Measurements from ENCODE around the gene GPNMB. TPM values are rescaled to one million over a fixed set of nuclear protein-coding genes. Genes with fewer than 3 reads are reported as not detected.

Gene GPNMB
- polyA plus RNA-seq, 3 donors = 1.3 to 3.0 (median 1.5) TPM

DNA sequence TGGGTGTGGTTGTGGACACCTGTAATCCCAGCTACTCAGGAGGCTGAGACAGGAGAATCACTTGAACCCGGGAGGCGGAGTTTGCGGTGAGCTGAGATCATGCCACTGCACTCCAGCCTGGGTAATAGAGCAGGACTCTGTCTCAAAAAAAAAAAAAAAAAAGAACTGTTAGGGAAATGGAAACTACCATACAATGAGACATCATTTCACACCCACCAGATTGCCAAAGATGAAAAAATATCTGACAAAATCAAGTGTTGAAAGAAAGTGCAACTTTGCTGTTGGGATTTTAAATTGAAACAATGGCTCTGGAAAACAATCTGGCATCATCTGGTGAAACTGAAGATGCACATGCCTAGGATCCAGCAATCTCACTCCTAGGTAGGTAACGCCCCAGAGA lies 36.5 kb downstream of the GPNMB start:
- H3K79me2 ChIP-seq (ENCODE audit: insufficient read depth, low read length) = no peaks in the 10 kb centered on the region
- H4K20me1 ChIP-seq (ENCODE audit: insufficient read depth, low read length) = no peaks in the 10 kb centered on the region
- Mint-ChIP-seq H3K4me1 (peaks cover 7% of the 10 kb centered on the region), H3K27me3 (ENCODE audit: low read depth in 3 of 3) (peaks cover 0 to 3% (median 0%) of the 10 kb centered on the region in 3 donors), H3K4me3 (no peak overlapping the region), H3K36me3 (no peaks in the 10 kb centered on the region), H3K27ac (no peak overlapping the region), H3K9me3 (peaks cover 0 to 17% (median 9%) of the 10 kb centered on the region in 7 donors)
- H3K27me3 ChIP-seq (ENCODE audit: control insufficient read depth in 2 of 2, insufficient read depth in 2 of 2, low read length in 2 of 2) = no peaks in the 10 kb centered on the region
- H2AFZ ChIP-seq (ENCODE audit: insufficient read depth, low read depth, low read length, poor library complexity, severe bottlenecking) = no peak overlapping the region
- H3K9me3 ChIP-seq (replicated peaks in 1 of 2; ENCODE audit: control insufficient read depth in 1 of 2, insufficient read depth in 1 of 2, low read length in 2 of 2) = peaks cover 5 to 21% of the 10 kb centered on the region in 2 donors
- WGBS (ENCODE audit: insufficient coverage) = 100% methylated on average over 1 of the region's 4 CpGs
- no peaks in the 10 kb centered on the region for H3K36me3 ChIP-seq (replicated peaks in 1 of 2; ENCODE audit: control insufficient read depth in 1 of 2, insufficient read depth in 2 of 2, low read length in 2 of 2)
- no peak overlapping the region for H3K4me2 ChIP-seq (replicated peaks; ENCODE audit: extremely low read depth, low read length, poor library complexity, severe bottlenecking)
- H3K27ac ChIP-seq (ENCODE audit: low read depth in 1 of 2, low read length in 2 of 2) = no peak overlapping the region
- DNase-seq = no peak
- intact Hi-C loops (cut with micrococcal nuclease) = no loop called here
- no peak for TF ChIP-seq CTCF (IDR thresholded peaks at IDR 0.05)
- peaks cover 4 to 7% of the 10 kb centered on the region in 2 donors for H3K4me1 ChIP-seq (ENCODE audit: control insufficient read depth in 1 of 2, insufficient read depth in 2 of 2, low read length in 2 of 2)
- H3K4me3 ChIP-seq (replicated peaks in 1 of 3; ENCODE audit: low read depth in 2 of 3, low read length in 3 of 3) = no peak overlapping the region
- H3K9ac ChIP-seq (ENCODE audit: insufficient read depth, low read length, poor library complexity, severe bottlenecking) = no peak overlapping the region

DNA sequence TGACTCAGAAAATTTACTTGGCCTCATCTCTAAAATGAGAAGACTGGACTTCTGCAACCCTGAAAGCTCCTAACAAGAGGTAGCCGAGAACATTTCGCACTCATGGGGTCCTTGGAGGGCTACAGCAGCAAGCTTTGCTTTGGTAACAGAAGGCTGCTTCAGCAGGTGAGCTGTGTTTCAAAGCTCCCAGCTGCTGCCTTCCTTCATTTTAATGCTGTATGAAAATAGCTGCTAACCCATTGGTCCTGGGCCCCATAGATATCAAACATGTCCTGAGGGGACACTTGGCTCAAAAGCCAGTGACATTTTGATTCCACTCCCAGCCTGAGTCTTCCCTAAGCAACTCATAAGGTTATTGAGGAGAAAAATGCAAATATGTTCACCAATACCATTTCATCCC lies 38.3 kb downstream of the GPNMB start:
- 100% methylated on average over 2 of the region's 2 CpGs for WGBS (ENCODE audit: insufficient coverage)
- H3K27ac Mint-ChIP-seq = no peak overlapping the region
- no peak overlapping the region for H3K4me2 ChIP-seq (replicated peaks; ENCODE audit: extremely low read depth, low read length, poor library complexity, severe bottlenecking)
- H3K4me1 ChIP-seq (ENCODE audit: control insufficient read depth in 1 of 2, insufficient read depth in 2 of 2, low read length in 2 of 2) = peaks cover 4 to 8% of the 10 kb centered on the region in 2 donors
- H3K27me3 ChIP-seq (ENCODE audit: control insufficient read depth in 2 of 2, insufficient read depth in 2 of 2, low read length in 2 of 2) = no peaks in the 10 kb centered on the region
- H3K27ac ChIP-seq (ENCODE audit: low read depth in 1 of 2, low read length in 2 of 2) = no peak overlapping the region
- peaks cover 0 to 18% (median 9%) of the 10 kb centered on the region in 7 donors for H3K9me3 Mint-ChIP-seq
- H4K20me1 ChIP-seq (ENCODE audit: insufficient read depth, low read length) = no peaks in the 10 kb centered on the region
- no peaks in the 10 kb centered on the region for H3K79me2 ChIP-seq (ENCODE audit: insufficient read depth, low read length)
- H3K9ac ChIP-seq (ENCODE audit: insufficient read depth, low read length, poor library complexity, severe bottlenecking) = no peak overlapping the region
- no peak overlapping the region for H3K4me3 ChIP-seq (replicated peaks in 1 of 3; ENCODE audit: low read depth in 2 of 3, low read length in 3 of 3)
- intact Hi-C loops (cut with micrococcal nuclease) = no loop called here
- H2AFZ ChIP-seq (ENCODE audit: insufficient read depth, low read depth, low read length, poor library complexity, severe bottlenecking) = no peak overlapping the region
- no peak overlapping the region for H3K4me3 Mint-ChIP-seq
- peaks cover 7% of the 10 kb centered on the region for H3K4me1 Mint-ChIP-seq
- no peak for TF ChIP-seq CTCF (IDR thresholded peaks at IDR 0.05)
- peaks cover 0 to 3% (median 0%) of the 10 kb centered on the region in 3 donors for H3K27me3 Mint-ChIP-seq (ENCODE audit: low read depth in 3 of 3)
- no peak for DNase-seq
- H3K9me3 ChIP-seq (replicated peaks in 1 of 2; ENCODE audit: control insufficient read depth in 1 of 2, insufficient read depth in 1 of 2, low read length in 2 of 2) = peaks cover 5 to 21% of the 10 kb centered on the region in 2 donors
- no peaks in the 10 kb centered on the region for H3K36me3 ChIP-seq (replicated peaks in 1 of 2; ENCODE audit: control insufficient read depth in 1 of 2, insufficient read depth in 2 of 2, low read length in 2 of 2)
- no peaks in the 10 kb centered on the region for H3K36me3 Mint-ChIP-seq
